SU-DHL-6 (cell line): ENCODE data around the gene FAM53B.

Source experiments
- EZH2phosphoT487 ChIP-seq: fragments of 200-600 bp; sonication (generic), shearing (Covaris generic); conservative IDR thresholded peaks from 2 replicates; pipeline ENCODE4 v1.6.1; 2018; ENCODE audit warnings: mild to moderate bottlenecking, antibody characterized with exemption, low read length, moderate library complexity, mixed read lengths
- TF ChIP-seq, protein P1 (sequence below): fragments of 200-600 bp; sonication (generic); IDR thresholded peaks from one replicate; pipeline ENCODE4 v1.5.1; 2017; ENCODE audit warnings: antibody characterized with exemption, mild to moderate bottlenecking, low read length, moderate library complexity; ENCODE audit not compliant: insufficient read depth, poor library complexity, severe bottlenecking

DNA sequence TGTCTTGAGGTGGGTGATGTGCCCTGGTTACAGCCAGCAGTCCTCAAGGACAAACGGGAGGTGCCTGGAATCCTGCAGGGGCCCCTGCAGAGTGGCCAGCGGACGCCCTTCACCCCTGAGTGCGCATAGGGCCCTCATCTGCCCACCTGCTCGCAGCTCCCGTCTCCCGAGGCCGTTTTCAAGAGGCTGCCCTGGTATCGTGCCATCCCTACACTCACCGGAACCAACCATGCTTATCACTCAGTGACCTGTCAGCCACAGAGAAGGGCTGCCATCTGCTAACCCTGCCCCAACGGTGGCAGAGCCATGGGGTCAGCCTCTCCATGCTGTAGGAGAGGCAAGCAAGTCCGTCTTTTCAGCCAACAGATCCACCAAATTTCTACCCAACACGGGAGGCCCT is 122.0 kb downstream of the FAM53B start:
- TF ChIP-seq, protein P1, sequence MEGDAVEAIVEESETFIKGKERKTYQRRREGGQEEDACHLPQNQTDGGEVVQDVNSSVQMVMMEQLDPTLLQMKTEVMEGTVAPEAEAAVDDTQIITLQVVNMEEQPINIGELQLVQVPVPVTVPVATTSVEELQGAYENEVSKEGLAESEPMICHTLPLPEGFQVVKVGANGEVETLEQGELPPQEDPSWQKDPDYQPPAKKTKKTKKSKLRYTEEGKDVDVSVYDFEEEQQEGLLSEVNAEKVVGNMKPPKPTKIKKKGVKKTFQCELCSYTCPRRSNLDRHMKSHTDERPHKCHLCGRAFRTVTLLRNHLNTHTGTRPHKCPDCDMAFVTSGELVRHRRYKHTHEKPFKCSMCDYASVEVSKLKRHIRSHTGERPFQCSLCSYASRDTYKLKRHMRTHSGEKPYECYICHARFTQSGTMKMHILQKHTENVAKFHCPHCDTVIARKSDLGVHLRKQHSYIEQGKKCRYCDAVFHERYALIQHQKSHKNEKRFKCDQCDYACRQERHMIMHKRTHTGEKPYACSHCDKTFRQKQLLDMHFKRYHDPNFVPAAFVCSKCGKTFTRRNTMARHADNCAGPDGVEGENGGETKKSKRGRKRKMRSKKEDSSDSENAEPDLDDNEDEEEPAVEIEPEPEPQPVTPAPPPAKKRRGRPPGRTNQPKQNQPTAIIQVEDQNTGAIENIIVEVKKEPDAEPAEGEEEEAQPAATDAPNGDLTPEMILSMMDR: no peak
- TF ChIP-seq EZH2phosphoT487: no peak
